ENCODE measurements around the gene YPEL1.
"Not testable (repeated sequence)": the region's sequence is repeated elsewhere in the genome, so short reads cannot be mapped to it uniquely, and the experiment has no call there.

Gene YPEL1

GRCh38 chr22:21720191-21720859, 15.3 kb downstream of the YPEL1 start:
- not testable (repeated sequence) for DNase-seq

GRCh38 chr22:21719024-21719423, 16.6 kb downstream of the YPEL1 start:
- no peak for DNase-seq

- DNase-seq, result no peak
Observed at GRCh38 chr22:21718499-21718898, 17.1 kb downstream of the YPEL1 start.

GRCh38 chr22:21716395-21717122, 19.0 kb downstream of the YPEL1 start:
- not testable (repeated sequence) for DNase-seq

- DNase-seq, result no peak
Observed at GRCh38 chr22:21714786-21715185, 20.8 kb downstream of the YPEL1 start.

- DNase-seq, result no peak
Observed at GRCh38 chr22:21714059-21714770, 21.4 kb downstream of the YPEL1 start.

GRCh38 chr22:21713428-21714058, 22.1 kb downstream of the YPEL1 start:
- no peak for DNase-seq

GRCh38 chr22:21712751-21713427, 22.7 kb downstream of the YPEL1 start:
- peak; percentile 69 for DNase-seq

GRCh38 chr22:21711851-21712250, 23.7 kb downstream of the YPEL1 start:
- no peak for DNase-seq

- DNase-seq, result no peak
Observed at GRCh38 chr22:21710156-21710555, 25.4 kb downstream of the YPEL1 start.

GRCh38 chr22:21709688-21710087, 25.9 kb downstream of the YPEL1 start:
- no peak for DNase-seq

- no peak for DNase-seq
Observed at GRCh38 chr22:21708960-21709359, 26.6 kb downstream of the YPEL1 start.

- no peak for DNase-seq
Observed at GRCh38 chr22:21707677-21708076, 27.9 kb downstream of the YPEL1 start.

GRCh38 chr22:21703684-21704316, 31.8 kb downstream of the YPEL1 start:
- no peak for DNase-seq

GRCh38 chr22:21702700-21703683, 32.6 kb downstream of the YPEL1 start:
- no peak for DNase-seq

- no peak for DNase-seq
Observed at GRCh38 chr22:21702094-21702493, 33.5 kb downstream of the YPEL1 start.

- no peak for DNase-seq
Observed at GRCh38 chr22:21701384-21701971, 34.1 kb downstream of the YPEL1 start.

- no peak for DNase-seq
Observed at GRCh38 chr22:21700822-21701221, 34.8 kb downstream of the YPEL1 start.

- no peak for DNase-seq
Observed at GRCh38 chr22:21699643-21700042, 36.0 kb downstream of the YPEL1 start.
